ENCODE data around the gene VANGL2.

DNA sequence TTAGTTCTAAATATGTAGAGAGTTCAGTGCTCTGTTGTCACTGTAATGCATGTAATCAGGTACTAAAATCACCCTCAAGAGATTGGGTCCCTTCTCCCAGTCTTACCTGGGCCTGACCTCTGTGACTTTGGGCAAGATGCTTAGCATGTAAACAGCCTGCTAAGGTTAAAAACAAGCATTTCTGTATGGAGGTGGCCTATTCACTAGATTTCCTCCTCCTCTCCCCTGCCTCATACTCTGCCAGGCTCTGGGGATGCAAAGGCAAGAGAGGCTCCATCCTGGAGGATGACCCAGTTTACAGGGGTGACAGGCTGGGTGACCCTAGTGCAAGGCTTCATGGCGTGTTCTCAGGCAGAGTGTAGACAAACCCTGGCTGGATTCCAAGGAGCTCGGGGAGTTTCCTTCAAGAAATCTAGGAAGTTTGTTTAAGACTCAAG is 28.8 kb downstream of the VANGL2 start:
- TF ChIP-seq, protein P1, sequence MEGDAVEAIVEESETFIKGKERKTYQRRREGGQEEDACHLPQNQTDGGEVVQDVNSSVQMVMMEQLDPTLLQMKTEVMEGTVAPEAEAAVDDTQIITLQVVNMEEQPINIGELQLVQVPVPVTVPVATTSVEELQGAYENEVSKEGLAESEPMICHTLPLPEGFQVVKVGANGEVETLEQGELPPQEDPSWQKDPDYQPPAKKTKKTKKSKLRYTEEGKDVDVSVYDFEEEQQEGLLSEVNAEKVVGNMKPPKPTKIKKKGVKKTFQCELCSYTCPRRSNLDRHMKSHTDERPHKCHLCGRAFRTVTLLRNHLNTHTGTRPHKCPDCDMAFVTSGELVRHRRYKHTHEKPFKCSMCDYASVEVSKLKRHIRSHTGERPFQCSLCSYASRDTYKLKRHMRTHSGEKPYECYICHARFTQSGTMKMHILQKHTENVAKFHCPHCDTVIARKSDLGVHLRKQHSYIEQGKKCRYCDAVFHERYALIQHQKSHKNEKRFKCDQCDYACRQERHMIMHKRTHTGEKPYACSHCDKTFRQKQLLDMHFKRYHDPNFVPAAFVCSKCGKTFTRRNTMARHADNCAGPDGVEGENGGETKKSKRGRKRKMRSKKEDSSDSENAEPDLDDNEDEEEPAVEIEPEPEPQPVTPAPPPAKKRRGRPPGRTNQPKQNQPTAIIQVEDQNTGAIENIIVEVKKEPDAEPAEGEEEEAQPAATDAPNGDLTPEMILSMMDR (conservative IDR thresholded peaks at IDR 0.05), result no peak
- no peak for TF ChIP-seq ZFX (IDR thresholded peaks at IDR 0.05)

Measured in C4-2B (cell line).